Measurements from ENCODE around the gene LCE6A.

- TF ChIP-seq MAX (IDR thresholded peaks at IDR 0.05) (no peak), CTCF (IDR thresholded peaks at IDR 0.05; ENCODE audit: low read depth, low read length, missing input control) (no peak), FOXA1 (IDR thresholded peaks at IDR 0.05) (no peak), GABPA (IDR thresholded peaks at IDR 0.05 in 1 of 2, conservative IDR thresholded peaks at IDR 0.05 in 1 of 2) (no peak), REST (IDR thresholded peaks at IDR 0.05) (no peak), ZBTB33 (IDR thresholded peaks at IDR 0.05) (no peak), TAF1 (conservative IDR thresholded peaks at IDR 0.05) (no peak), EGR1 (IDR thresholded peaks at IDR 0.05; ENCODE audit: low read depth in 2 of 2) (no peak), RXRA (IDR thresholded peaks at IDR 0.05) (no peak), HNF4A (conservative IDR thresholded peaks at IDR 0.05) (no peak)
Measured at GRCh38 chr1:152884966-152885624, 42.4 kb downstream of the LCE6A start.

Measured in liver (tissue), 3 donors.